GM18909 (cell line): Measurements from ENCODE around the gene SAPCD2.

Source experiments
- ATAC-seq: cut with Tn5 transposase; IDR thresholded peaks from one replicate; pipeline ENCODE4 v1.9.1; 2021; ENCODE audit warnings: mild to moderate bottlenecking; ENCODE audit not compliant: unreplicated experiment, poor library complexity

Gene SAPCD2

GRCh38 chr9:137108608-137109249 is 38.4 kb upstream of the SAPCD2 start:
- ATAC-seq: no peak

GRCh38 chr9:137107982-137108381 is 37.6 kb upstream of the SAPCD2 start:
- no peak for ATAC-seq

GRCh38 chr9:137107312-137107921 is 37.1 kb upstream of the SAPCD2 start:
- no peak for ATAC-seq

GRCh38 chr9:137106662-137107250 is 36.4 kb upstream of the SAPCD2 start:
- no peak for ATAC-seq

- no peak for ATAC-seq
Measured at GRCh38 chr9:137105814-137106661, 35.7 kb upstream of the SAPCD2 start.

GRCh38 chr9:137103206-137103999 is 33.0 kb upstream of the SAPCD2 start:
- no peak for ATAC-seq

- ATAC-seq: no peak
Measured at GRCh38 chr9:137099231-137099630, 28.9 kb upstream of the SAPCD2 start.

- ATAC-seq: no peak
Measured at GRCh38 chr9:137097761-137098462, 27.6 kb upstream of the SAPCD2 start.

- ATAC-seq: no peak
Measured at GRCh38 chr9:137096785-137097546, 26.6 kb upstream of the SAPCD2 start.

- peak; percentile 79 for ATAC-seq
Measured at GRCh38 chr9:137095664-137096517, 25.5 kb upstream of the SAPCD2 start.

- no peak for ATAC-seq
Measured at GRCh38 chr9:137089232-137089947, 19.0 kb upstream of the SAPCD2 start.

GRCh38 chr9:137088121-137088520 is 17.8 kb upstream of the SAPCD2 start:
- no peak for ATAC-seq

GRCh38 chr9:137087409-137087925 is 17.1 kb upstream of the SAPCD2 start:
- no peak for ATAC-seq

GRCh38 chr9:137086531-137087408 is 16.4 kb upstream of the SAPCD2 start, which contains the start of gene MAN1B1:
Gene MAN1B1 (plus strand): TSS chr9:137086985. CDS start chr9:137087000, 15 bp downstream.
- ATAC-seq: peak; percentile 88

- peak; percentile 12 for ATAC-seq
Measured at GRCh38 chr9:137085920-137086530, 15.7 kb upstream of the SAPCD2 start.

- no peak for ATAC-seq
Measured at GRCh38 chr9:137084526-137084925, 14.2 kb upstream of the SAPCD2 start.
